ENCODE data around the gene FTO.
A peak's percentile ranks its signal among the peaks of the same experiment; 100 is the strongest.
"Not testable (repeated sequence)": the region's sequence is repeated elsewhere in the genome, so short reads cannot be mapped to it uniquely, and the experiment has no call there.

The FTO gene

DNA sequence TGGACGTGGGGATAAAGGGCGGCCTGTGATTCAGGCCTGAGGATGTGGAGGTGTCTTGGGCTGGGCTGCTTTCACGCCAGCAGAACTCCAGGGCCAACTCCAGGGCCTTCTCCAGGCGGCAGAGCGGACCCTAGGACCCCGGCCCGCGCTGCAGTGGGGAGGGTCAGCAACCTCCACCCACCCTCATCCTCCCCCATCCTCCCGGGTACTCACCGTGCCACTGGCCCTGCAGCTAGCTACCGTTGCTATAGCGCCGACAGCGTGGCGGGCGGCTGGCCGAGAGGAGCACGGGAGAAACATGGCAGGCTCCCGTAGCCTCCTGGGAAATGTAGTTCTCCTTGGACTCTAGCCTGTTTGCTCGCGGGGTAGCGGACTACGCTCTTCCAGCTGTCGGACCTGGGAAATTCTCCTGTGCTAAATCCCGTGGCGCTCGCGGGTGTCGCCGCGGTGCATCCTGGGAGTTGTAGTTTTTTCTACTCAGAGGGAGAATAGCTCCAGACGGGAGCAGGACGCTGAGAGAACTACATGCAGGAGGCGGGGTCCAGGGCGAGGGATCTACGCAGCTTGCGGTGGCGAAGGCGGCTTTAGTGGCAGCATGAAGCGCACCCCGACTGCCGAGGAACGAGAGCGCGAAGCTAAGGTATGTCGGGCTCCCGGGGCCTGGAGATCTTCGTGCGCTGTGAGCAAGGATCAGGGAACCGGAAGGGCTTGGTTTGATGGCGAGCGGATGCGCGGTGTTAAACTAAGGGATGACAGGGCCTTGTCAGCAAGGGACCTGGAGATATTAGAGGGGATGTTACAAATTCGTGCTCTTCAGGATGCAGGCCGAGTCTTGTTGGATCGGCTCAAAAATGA is at the start of gene FTO, which contains the start of gene RPGRIP1L:
Gene FTO, plus strand, starts transcription at position 567 of the 855 bp plus-strand sequence.
Gene RPGRIP1L, minus strand, starts transcription at position 270 of the 855 bp plus-strand sequence. CDS start 3,136 bp downstream, outside the sequence.
- peak; percentile 100 for DNase-seq (ENCODE audit: low spot score)

DNA sequence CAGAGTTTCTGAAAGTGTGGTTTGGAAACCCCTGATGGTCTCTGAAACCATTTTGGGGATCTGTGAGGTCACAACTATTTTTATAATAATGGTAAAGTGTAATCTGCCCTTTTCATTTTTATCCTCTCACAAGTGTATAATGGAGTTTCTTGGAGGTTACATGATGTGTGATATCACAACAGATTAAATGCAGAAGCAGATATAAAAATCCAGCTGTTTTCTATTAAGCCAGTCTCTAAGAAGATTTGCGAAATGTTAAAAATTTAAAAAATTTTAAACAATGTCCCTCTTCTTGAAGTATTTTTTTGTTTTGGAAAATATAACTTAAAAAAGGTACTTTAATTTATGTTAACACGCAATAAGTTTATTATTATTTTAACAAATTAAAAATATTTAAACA is 49.0 kb upstream of the FTO start:
- DNase-seq (ENCODE audit: low spot score): no peak

DNA sequence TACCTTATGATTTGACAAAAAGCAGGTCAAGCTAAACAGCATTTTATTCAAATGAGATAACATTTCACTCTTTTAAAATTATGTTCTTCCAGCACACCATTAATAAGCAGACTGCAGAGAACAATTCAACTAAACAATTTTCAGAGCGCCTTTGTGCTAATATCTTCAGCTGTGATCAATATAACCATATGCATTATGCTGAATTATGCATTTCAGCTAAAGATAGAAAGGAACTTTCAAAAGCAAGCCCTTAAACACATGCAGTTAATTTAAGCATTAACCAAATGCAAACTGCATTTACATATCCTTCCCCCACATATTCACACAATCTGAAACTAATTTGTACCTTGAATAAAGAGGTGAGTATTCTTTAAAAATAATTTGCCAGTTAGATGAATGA is 41.9 kb upstream of the FTO start:
- no peak for DNase-seq (ENCODE audit: low spot score)

DNA sequence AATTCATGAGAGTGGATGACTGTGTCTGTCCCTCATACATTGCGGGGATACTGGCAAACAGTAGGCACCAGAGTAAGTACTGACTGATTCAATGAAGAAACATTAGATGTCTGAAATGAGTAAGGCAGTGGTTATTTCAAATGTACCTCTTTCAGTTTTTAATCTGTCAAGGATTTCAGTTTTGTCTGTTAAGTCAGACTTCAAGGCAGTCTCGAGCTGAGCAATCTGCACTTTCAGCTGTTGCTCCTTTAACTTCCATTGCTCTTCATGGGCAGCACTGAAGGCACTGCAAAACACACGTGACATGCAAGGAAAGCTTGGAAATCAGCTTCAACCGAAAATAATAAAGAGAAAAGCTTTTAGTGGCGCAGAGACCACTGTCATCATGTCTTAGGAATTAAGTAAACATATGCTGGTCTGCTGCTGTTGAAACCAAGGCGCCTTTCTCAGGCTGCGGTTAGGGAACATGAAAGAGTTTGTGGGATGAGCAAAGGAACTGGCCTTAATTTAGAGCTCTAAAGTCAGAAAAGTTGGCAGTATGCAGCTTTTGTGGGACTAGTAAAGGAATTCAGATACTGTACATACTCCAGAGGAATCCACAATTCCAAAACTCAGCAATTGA is 39.1 kb upstream of the FTO start:
- DNase-seq (ENCODE audit: low spot score): no peak

DNA sequence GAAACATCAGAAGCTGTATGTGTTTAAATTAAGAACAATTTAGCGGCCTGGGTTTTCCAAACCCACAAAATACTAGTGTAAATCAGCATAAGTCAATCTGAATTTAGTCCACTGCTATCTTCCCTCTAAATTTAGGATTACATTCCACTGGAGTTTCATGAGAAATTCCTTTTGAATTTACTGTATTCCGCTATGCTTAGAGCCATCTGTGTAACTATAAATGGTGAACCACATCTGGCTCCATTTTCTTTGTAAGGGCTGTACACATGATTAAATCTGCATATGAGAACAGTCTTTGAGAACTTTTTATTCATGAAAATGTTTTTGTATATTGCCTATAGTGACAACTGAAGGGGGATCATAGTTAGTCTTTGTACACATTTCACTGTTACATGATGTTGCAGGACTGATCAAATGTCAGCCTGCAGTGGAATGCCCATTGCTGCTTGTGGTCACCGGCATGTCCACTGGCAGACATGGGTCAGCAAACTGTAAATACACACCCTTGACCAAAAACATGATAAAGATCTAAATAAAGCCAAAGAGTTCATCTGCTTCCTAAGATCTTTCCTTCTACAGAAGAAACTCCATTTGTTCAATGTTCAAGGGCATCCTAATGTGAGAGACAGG is 37.1 kb upstream of the FTO start:
- DNase-seq (ENCODE audit: low spot score): no peak

DNA sequence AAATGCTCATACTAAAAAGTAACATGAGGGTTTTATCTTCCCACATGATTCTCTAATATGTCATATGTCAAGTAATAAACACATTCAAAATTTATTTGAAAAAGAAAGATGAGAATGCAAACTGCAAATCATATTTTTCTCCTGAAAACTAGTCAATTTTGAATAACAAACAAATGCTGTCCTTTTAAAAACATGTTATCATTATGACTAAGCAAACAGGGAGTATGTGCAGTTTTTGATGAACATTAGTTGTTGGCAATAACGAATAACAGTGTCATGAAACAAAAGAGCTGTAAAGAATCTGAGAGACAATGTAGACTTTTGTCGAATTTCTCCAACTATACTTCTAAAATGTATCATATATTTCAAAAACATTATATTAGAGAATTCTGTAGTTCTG is 35.1 kb upstream of the FTO start:
- no peak for DNase-seq (ENCODE audit: low spot score)

DNA sequence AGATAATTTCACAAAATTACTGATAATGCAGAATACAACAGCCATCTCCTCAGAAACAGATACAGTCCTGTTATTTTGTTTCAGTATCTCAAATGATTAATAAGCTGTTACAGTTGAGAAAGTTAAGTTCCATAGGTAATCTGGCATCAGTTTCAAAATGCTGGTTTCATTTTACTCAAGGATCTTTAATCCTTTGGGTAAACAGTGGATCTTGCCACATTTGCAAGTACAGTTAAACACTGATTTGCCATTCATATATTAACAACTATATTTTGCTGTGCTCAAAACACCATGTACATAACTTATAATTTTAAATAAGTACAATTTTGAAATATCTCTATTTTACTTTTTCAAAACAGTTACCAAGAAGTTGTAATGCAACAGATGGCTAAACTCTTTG is 31.5 kb upstream of the FTO start:
- no peak for DNase-seq (ENCODE audit: low spot score)

DNA sequence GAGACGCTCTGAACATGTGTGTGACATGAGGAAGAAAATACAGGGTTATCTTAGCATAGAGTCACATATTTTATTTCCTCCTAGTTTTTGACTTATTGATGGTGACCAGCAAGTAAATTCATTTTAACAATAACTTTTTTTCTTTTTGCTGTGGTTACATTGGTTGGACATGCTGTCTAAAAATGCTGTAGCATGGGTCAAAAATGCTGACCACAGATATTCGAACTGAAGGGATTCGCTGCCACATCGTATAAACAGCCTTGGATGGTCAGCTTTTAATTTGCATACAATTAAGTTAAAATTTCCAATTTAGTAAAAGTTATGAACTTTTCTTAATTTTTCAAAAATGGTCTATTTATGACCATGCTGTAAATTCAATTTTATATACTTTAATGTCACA is 30.8 kb upstream of the FTO start:
- DNase-seq (ENCODE audit: low spot score): no peak

DNA sequence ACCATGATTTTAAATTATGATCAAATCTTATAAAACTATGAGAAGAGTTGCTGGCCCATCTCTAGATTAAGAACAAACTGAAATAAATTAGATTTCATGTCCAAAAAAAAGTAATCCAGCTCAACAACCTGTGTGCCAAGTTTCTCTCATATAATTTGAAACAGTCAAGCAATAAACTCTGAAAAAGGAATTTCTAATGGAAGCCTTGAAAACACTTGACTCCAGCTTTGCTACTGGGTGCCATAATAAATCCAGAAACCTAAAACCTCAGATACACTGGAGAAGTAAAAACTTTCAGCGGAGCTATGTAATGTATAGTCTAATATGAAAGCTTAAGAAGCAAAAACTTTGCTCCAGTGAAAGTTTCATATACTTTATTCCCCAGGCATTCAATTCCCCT is 25.8 kb upstream of the FTO start:
- no peak for DNase-seq (ENCODE audit: low spot score)

DNA sequence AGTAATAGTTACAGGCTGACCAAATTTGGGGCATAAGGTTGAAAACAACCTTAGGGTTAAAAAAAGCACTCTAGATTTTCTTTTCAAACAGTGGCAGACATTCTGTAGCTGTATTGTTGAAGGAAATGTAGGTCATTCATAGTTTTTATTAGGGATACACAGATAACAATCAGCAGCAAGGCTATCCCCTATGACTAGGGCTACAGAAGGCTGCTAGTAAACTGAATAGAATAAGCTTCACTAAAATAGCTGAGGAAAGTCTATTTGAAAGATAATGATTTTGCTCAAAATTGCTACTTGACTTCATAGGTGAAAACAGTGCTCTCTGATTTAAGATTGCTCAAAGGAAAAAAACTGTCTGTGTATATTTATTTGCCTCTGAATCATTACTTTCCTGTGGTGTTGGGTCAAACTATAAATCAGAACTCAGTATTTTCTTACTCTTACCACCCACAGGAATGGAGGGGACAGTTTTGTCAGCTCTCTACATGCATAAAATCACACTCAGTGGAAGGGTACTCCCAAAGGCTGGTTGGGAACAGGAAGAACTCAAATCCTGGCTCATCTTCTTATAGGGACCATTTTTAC is 25.1 kb upstream of the FTO start:
- no peak for DNase-seq (ENCODE audit: low spot score)

DNA sequence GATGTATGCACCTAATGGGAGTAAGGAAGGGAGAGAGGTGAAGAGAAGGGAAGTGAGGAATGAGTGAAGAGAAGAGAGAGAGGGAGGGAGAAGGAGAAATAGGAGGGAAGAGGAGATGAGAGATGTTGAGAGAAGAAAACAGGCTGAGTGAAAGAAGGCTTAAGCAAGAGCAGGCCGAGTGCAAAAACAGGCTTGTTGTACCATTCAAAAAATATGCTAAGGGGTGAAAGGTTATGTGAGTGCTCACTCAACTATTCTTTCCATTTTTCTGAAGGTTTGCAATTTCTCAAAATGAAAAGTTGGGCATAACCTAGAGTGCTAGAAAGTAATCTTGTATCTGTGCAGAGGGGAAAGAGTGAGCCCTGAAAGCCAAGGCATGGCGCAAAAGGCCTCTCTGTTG is 23.2 kb upstream of the FTO start:
- DNase-seq (ENCODE audit: low spot score): no peak

DNA sequence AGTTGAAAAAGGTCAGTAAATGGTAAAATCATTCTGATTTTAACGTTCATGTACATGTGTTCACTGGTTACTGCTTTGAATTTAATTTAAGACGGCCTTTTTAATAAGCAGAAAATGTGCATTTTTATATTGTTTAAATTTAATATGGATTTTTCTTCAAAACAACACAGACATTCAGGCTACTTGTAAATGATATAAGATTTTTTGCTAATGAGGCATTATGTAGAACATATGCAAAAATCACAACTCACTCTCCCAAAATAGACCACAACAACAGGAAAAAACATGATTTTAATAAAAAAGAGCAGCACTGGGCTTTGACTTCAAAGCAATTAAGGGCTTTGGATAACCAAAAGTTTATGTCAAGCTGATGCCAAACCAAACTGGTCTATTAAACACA is 22.6 kb upstream of the FTO start:
- DNase-seq (ENCODE audit: low spot score): no peak

DNA sequence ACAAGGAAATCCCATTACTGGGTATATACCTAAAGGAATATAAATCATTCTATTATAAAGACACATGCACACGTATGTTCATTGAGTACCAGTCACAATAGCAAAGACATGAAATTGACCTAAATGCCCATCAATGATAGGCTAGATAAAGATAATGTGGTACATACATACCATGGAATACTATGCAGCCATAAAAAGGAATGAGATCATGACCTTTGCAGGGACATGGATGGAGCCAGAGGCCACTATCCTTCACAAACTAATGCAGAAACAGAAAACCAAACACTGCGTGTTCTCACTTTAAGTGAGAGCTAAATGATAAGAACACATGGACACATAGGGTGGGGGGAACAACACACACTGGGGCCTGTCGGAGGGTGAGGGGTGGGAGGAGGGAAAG is 18.6 kb upstream of the FTO start:
- DNase-seq (ENCODE audit: low spot score): not testable (repeated sequence)

DNA sequence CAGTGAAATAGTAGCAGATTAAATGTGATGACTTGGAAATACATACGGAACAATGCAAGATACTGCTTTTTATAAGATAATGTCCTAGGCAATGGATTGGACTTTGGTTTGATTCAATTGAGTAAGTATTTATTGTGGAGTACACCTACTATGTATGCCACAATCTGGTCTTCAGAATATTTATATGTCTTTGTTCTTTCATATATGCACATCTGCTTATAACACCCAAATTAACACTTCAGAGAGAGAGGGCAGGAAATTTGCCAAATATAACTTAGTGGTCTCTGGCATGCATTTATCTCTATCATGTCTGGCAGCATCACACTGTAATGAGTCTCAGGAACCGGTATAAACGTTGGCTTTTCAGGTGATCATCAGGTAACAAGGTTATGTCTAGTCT is 17.2 kb upstream of the FTO start:
- DNase-seq (ENCODE audit: low spot score): no peak

DNA sequence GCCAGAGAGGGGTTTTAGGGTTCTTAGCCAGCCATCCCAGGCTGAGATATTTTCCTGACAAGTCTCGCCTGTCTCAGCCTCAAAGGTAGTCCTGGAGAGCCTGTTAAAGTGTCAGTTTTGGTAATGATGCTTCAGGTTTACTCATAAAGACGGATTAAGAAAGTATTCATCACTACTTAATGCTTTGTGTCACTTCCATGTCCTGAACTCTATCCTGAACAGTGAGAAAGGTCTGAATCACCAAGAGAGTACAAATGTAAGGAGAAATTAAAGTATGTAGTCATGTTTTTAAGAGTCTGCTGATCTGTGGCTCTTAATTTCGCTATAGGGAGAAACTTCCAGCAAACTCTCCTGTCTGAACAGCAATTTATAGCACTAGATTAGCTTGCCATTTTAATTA is 14.3 kb upstream of the FTO start:
- peak; percentile 19 for DNase-seq (ENCODE audit: low spot score)

DNA sequence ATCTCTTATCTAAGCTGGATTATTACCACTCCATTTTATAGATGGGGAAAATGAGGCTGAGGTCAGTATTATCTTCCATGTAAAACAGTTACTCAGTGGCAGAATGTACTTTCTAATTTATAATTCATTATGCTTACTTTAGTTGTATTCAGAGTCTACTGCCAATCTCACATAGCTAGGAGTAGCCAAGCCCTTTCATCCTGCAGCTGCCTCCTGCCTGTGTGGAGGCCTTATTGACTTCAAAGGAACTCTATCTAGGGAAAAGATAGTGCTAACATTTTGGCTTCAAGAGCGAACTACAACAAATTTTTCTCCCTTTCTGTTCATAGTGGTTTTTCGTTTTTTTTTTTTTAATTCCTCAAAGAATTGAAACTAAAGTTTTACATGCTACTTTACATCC is 13.2 kb upstream of the FTO start:
- DNase-seq (ENCODE audit: low spot score): no peak

DNA sequence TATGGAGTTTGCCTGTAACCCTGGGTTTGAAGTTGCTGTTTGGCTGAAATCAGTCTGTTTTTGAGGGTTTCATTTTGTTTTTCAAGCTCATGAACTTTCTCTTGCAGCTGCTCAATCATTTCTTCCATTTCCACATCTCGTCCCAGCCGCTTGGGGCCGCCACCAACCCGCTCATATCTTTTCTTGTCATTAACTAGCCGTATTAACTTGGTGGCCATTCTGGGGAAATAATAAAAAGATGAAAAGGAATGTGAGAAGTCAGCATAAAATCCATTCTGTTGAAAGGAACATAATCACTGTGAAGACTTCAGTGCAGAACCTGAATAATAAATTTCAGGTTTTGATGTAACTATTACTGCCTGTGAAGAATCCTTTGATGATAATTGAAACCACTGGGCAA is 11.8 kb upstream of the FTO start:
- DNase-seq (ENCODE audit: low spot score): no peak

DNA sequence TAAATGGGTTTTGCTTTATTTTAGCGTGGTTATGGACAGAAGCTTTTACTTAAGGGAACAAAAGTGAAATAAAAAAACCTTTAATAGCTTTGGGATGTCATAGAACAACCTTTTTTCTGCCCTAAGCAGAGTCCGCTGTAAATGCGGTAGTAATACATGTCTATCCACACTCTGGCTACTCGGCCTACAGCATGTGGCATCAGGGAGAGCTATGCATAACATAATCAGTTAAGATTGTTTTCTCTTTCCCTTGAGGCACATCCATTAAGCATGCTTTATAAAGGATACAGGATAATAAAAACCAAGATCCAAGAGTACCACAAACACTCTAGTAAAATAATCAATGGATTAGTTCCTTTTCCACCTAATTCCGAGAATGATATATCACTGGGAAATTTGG is 10.6 kb upstream of the FTO start:
- no peak for DNase-seq (ENCODE audit: low spot score)

DNA sequence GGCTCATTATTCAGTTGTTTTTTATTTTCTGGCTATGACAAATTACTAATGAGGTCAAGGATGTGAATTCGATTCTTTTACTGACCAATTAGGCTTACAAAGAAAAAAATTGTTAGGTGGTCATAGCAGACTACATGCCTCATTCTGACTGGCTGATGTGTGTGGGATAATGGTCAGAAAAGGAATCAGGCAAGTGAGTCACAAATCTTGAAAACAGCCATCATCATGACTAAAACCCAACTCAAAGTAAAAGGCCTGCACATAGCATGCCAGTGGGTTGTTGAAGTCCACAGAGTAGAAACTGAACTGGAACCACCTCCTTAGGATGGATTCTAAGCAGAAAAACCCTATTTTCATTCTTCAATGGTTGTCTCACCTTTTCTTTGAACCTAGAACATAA is 8.9 kb upstream of the FTO start:
- no peak for DNase-seq (ENCODE audit: low spot score)

DNA sequence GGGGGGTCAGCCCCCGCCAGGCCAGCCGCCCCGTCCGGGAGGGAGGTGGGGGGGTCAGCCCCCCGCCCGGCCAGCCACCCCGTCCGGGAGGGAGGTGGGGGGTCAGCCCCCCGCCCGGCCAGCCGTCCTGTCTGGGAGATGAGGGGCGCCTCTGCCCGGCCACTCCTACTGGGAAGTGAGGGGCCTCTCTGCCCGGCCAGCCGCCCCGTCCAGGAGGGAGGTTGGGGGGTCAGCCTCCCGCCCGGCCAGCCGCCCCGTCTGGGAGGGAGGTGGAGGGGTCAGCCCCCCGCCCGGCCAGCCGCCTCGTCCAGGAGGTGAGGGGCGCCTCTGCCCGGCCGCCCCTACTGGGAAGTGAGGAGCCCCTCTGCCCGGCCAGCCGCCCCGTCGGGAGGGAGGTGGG is 5.7 kb upstream of the FTO start:
- not testable (repeated sequence) for DNase-seq (ENCODE audit: low spot score)

DNA sequence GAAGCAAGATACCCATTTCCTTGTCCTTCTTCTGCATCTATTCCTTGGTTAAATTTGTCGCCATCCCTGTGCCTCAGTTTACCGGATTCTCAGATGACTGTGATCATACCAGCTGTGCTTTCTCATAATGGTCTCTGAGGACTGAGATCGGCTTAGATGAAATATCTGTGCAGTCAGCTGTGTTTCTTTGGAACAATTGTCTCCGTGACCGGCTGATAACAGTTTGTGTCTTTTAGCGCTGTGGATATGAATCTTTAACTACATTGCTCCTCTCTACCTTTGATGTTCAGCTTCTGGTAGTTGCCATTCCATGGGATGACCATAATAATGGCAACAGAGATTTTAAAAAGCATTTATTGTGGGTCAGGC is 473 bp downstream of the FTO start:
- no peak for DNase-seq (ENCODE audit: low spot score)

DNA sequence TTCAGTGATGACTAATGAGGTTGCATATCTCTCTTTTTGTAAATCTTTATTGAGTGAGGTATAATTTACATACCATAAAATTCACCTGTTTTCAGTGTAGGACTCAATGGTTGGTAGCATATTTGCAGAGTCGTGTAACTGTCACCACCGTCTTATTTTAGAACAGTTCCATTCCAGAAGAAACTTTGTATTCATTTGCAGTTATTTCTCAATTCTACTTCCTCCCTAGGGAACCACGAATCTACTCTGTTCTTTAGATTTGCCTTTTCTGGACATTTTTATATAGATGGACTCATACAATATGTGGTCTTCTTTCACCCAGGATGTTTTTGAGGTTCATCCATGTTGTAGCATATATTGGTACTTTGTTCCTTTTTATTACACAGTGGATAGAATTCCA is 3.7 kb downstream of the FTO start:
- DNase-seq (ENCODE audit: low spot score): no peak

DNA sequence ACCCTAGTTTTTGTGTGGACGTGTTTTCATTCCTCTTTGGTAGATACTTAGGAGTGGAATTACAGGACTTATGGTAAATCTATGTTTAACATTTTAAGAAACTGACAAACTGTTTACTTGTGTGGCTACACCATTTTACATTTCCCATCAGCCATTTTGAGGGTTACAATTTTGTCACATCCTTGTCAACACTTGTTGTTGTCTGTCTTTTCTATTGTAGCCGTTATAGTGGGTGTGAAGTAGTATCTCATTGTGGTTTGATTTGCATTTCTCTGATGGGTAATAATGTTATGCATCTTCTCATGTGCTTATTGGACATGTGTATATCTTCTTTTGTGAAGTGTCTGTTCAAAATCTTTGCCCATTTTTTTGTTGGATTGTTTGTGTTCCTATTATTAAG is 4.5 kb downstream of the FTO start:
- DNase-seq (ENCODE audit: low spot score): no peak
